ENCODE data around the gene RHOB.

DNA sequence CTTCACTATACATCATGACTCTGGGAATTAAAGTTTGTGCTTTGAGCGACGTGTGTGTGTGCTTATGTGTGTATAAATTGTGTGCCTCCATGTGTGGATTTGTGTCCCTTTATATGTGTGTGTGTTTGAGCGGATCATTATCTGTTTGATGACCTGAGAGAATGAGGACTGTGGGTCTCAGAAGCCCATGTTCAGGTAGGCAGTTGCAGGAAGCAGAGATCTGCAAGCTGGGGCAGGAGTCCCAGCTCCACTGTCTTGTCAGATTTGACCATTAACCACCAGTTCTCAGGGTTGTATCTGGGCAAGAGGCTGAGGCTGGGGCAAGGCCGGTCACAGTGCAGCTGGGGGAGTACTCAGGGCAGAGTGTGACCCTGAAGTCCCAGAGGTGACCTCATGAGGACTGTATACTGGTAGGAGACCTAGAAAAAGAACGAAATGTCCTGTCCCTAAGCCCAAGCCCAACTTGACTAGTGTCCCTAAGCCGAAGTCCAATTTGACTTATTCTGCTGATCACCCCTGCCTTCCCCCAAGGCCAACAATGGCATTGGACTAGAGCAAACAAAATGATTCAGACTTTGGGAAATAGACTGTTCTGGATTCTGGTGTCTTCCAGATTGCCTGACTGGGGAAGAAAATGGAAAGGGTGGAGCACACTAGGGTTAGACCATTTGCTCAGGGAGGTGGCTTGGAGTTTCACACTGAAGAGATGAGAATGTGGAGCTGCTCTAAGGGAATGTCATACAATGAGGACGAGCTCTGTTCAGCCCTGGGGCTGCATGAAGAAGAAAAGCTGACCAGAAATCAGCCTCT, 28.1 kb downstream of the RHOB start:
- TF ChIP-seq, protein P1, sequence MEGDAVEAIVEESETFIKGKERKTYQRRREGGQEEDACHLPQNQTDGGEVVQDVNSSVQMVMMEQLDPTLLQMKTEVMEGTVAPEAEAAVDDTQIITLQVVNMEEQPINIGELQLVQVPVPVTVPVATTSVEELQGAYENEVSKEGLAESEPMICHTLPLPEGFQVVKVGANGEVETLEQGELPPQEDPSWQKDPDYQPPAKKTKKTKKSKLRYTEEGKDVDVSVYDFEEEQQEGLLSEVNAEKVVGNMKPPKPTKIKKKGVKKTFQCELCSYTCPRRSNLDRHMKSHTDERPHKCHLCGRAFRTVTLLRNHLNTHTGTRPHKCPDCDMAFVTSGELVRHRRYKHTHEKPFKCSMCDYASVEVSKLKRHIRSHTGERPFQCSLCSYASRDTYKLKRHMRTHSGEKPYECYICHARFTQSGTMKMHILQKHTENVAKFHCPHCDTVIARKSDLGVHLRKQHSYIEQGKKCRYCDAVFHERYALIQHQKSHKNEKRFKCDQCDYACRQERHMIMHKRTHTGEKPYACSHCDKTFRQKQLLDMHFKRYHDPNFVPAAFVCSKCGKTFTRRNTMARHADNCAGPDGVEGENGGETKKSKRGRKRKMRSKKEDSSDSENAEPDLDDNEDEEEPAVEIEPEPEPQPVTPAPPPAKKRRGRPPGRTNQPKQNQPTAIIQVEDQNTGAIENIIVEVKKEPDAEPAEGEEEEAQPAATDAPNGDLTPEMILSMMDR (IDR thresholded peaks at IDR 0.05), result no peak
- TF ChIP-seq POLR2A (IDR thresholded peaks at IDR 0.05), result no peak
